GM19025 (cell line): Measurements from ENCODE around the gene IGDCC3.

Experiments
- ATAC-seq: cut with Tn5 transposase; IDR thresholded peaks from one replicate; pipeline ENCODE4 v1.9.1; 2021; ENCODE audit warnings: mild to moderate bottlenecking, low read depth, moderate library complexity; ENCODE audit not compliant: unreplicated experiment

Gene IGDCC3

GRCh38 chr15:65377976-65378366 lies at the start of gene IGDCC3:
Gene IGDCC3, minus strand, starts transcription at chr15:65378002. Its CDS starts 214 bp downstream, at chr15:65377788.
- no peak for ATAC-seq

GRCh38 chr15:65426216-65426853 lies 48.5 kb upstream of the IGDCC3 start:
- ATAC-seq: no peak

- no peak for ATAC-seq
Measured at GRCh38 chr15:65424683-65425082, 46.9 kb upstream of the IGDCC3 start.

GRCh38 chr15:65423976-65424679 lies 46.3 kb upstream of the IGDCC3 start:
- ATAC-seq: no peak

- ATAC-seq: no peak
Measured at GRCh38 chr15:65423150-65423975, 45.6 kb upstream of the IGDCC3 start.

- no peak for ATAC-seq
Measured at GRCh38 chr15:65421360-65422215, 43.8 kb upstream of the IGDCC3 start.

- ATAC-seq: no peak
Measured at GRCh38 chr15:65420975-65421359, 43.2 kb upstream of the IGDCC3 start.

- ATAC-seq: no peak
Measured at GRCh38 chr15:65418596-65418995, 40.8 kb upstream of the IGDCC3 start.

GRCh38 chr15:65416845-65417416 lies 39.1 kb upstream of the IGDCC3 start:
- no peak for ATAC-seq

GRCh38 chr15:65414841-65415621 lies 37.2 kb upstream of the IGDCC3 start:
- ATAC-seq: no peak

GRCh38 chr15:65413760-65414144 lies 36.0 kb upstream of the IGDCC3 start:
- no peak for ATAC-seq

GRCh38 chr15:65413051-65413759 lies 35.4 kb upstream of the IGDCC3 start:
- no peak for ATAC-seq

- no peak for ATAC-seq
Measured at GRCh38 chr15:65412556-65412955, 34.8 kb upstream of the IGDCC3 start.

GRCh38 chr15:65411465-65412071 lies 33.8 kb upstream of the IGDCC3 start:
- no peak for ATAC-seq

- no peak for ATAC-seq
Measured at GRCh38 chr15:65410972-65411371, 33.2 kb upstream of the IGDCC3 start.

- ATAC-seq: no peak
Measured at GRCh38 chr15:65410036-65410435, 32.2 kb upstream of the IGDCC3 start.

- ATAC-seq: no peak
Measured at GRCh38 chr15:65409036-65409631, 31.3 kb upstream of the IGDCC3 start.
